ENCODE results near the gene NOTCH4. TPM values are rescaled to one million over a fixed set of nuclear protein-coding genes. Genes with fewer than 3 reads are reported as not detected.

The NOTCH4 gene
- total and polyA plus RNA-seq, 2 donors (not counting 3 experiments of a cell fraction or from before 2014, with no cell fraction given), result 41.7 to 114 TPM

GRCh38 chr6:32176476-32177182 lies 47.2 kb downstream of the NOTCH4 start:
- Histone ChIP-seq H3K9me3 (replicated peaks; ENCODE audit: control insufficient read depth, insufficient read depth, low read length) (no peaks in the 10 kb centered on the region), H4K20me1 (replicated peaks; ENCODE audit: control insufficient read depth, extremely low read depth, insufficient read depth, low read length) (no peaks in the 10 kb centered on the region), H3K27ac (ENCODE audit: insufficient read depth, low read depth, low read length) (peak overlapping the region; percentile 83), H2AFZ (ENCODE audit: low read depth, low read length) (peak overlapping the region; percentile 56), H3K9ac (replicated peaks; ENCODE audit: extremely low read depth, insufficient read depth, low read length) (peak overlapping the region; percentile 86), H3K79me2 (ENCODE audit: control insufficient read depth, insufficient read depth, low read length) (peaks cover 21% of the 10 kb centered on the region), H3K4me3 (replicated peaks in 1 of 3; ENCODE audit: insufficient read depth in 1 of 3, low read depth in 1 of 3, low read length in 3 of 3) (peak overlapping the region; percentile 9 to 70 (median 67)), H3K4me2 (ENCODE audit: insufficient read depth, low read length) (peak overlapping the region; percentile 83), H3K4me1 (ENCODE audit: control insufficient read depth, extremely low read depth, insufficient read depth, low read length) (peaks cover 30% of the 10 kb centered on the region), H3K9me1 (replicated peaks; ENCODE audit: control insufficient read depth, extremely low read depth, insufficient read depth, low read length) (no peaks in the 10 kb centered on the region), H3K27me3 (ENCODE audit: control insufficient read depth in 2 of 2, insufficient read depth in 2 of 2, low read length in 2 of 2) (no peaks in the 10 kb centered on the region), H3K36me3 (ENCODE audit: control insufficient read depth in 2 of 2, extremely low read depth in 1 of 2, insufficient read depth in 2 of 2, low read length in 2 of 2) (peaks cover 0 to 11% of the 10 kb centered on the region in 2 experiments)
- FAIRE-seq (no peak), DNase-seq (ENCODE audit: low read depth, low spot score) (no peak)
- TF ChIP-seq GATA2 (IDR thresholded peaks at IDR 0.05; ENCODE audit: insufficient read depth, insufficient read length, low read depth, low read length) (no peak), MAX (IDR thresholded peaks at IDR 0.05; ENCODE audit: insufficient read depth, insufficient read length) (no peak), POLR2AphosphoS5 (IDR thresholded peaks at IDR 0.05; ENCODE audit: insufficient read depth, low read depth, low read length) (no peak), CTCF (IDR thresholded peaks at IDR 0.05; ENCODE audit: extremely low read depth in 1 of 2, insufficient read depth in 1 of 2, low read depth in 1 of 2, low read length in 2 of 2) (no peak), EZH2 (IDR thresholded peaks at IDR 0.05; ENCODE audit: borderline replicate concordance, low read depth, low read length, severe bottlenecking) (no peak), POLR2A (IDR thresholded peaks at IDR 0.05; ENCODE audit: low read depth, low read length) (no peak), FOS (IDR thresholded peaks at IDR 0.05; ENCODE audit: borderline replicate concordance, insufficient read depth, low read length) (no peak), MYC (IDR thresholded peaks at IDR 0.05; ENCODE audit: low read depth, low read length) (no peak), JUN (IDR thresholded peaks at IDR 0.05; ENCODE audit: borderline replicate concordance, insufficient read depth, insufficient read length, low read depth) (no peak)
- CTCF ChIA-PET, result interaction anchor here (1.0 to 2.9 kb wide), 3 partner anchors 19 to 29 kb away, joined by 3 to 15 read pairs (median 4); no protein-coding TSS in a partner anchor
- dilution Hi-C loops (cut with MboI; ENCODE audit: extremely low pct_ligation_motif_present, low sequenced_read_pairs) (no loop called here), intact Hi-C loops (cut with micrococcal nuclease) (loop anchor here (1.0 to 5.0 kb wide), 4 partner anchors 22 to 796 kb away; partner anchors contain the start of genes FKBPL, NELFE, PPT2 and SKIC2)
- BruUV-seq (replicated peaks), result TSS peak; percentile 41
- POLR2A ChIA-PET, result interaction anchor here (0.6 to 1.7 kb wide), 7 partner anchors 14 to 520 kb away, joined by 3 to 9 read pairs (median 5); partner anchors contain the start of genes ATF6B and PBX2

Data from endothelial cell of umbilical vein (primary cell).